22Rv1 (cell line): Measurements from ENCODE around the gene TNIP1.

Experiments used
- H3K27ac ChIP-seq: fragments of 450-650 bp; 2 replicates; pipeline ENCODE4 v1.5.1; 2017
- CTCF ChIP-seq: fragments of 450-650 bp; IDR thresholded peaks from 2 replicates; pipeline ENCODE4 v1.5.1; 2017; ENCODE audit warnings: mild to moderate bottlenecking
- ZFX ChIP-seq: fragments of 450-650 bp; IDR thresholded peaks from 2 replicates; pipeline ENCODE4 v1.6.1; 2017; ENCODE audit warnings: antibody characterized with exemption, borderline replicate concordance

The TNIP1 gene

GRCh38 chr5:151062405-151063141 lies 18.3 kb downstream of the TNIP1 start:
- no peak overlapping the region for H3K27ac ChIP-seq
- TF ChIP-seq ZFX: no peak
- no peak for TF ChIP-seq CTCF

GRCh38 chr5:151060742-151061141 lies 20.1 kb downstream of the TNIP1 start:
- no peak overlapping the region for H3K27ac ChIP-seq

GRCh38 chr5:151058891-151059489 lies 21.8 kb downstream of the TNIP1 start:
- TF ChIP-seq CTCF (no peak), ZFX (no peak)
- no peak overlapping the region for H3K27ac ChIP-seq

More at GRCh38 chr5:151060742-151061141, 20.1 kb downstream of the TNIP1 start:
- no peak for TF ChIP-seq ZFX
- TF ChIP-seq CTCF: no peak

GRCh38 chr5:151058301-151058700 lies 22.5 kb downstream of the TNIP1 start:
- H3K27ac ChIP-seq: no peak overlapping the region
- TF ChIP-seq CTCF (0 out of 2 replicates have a peak, but pooled peaks have one; percentile 4), ZFX (no peak)

GRCh38 chr5:151056379-151057325 lies 24.2 kb downstream of the TNIP1 start:
- TF ChIP-seq ZFX (no peak), CTCF (no peak)
- H3K27ac ChIP-seq: no peak overlapping the region

GRCh38 chr5:151055336-151055735 lies 25.5 kb downstream of the TNIP1 start:
- TF ChIP-seq CTCF (no peak), ZFX (no peak)
- H3K27ac ChIP-seq: no peak overlapping the region
